H1 (cell line): Measurements from ENCODE around the gene MYO16. TPM values are rescaled to one million over a fixed set of nuclear protein-coding genes. Genes with fewer than 3 reads are reported as not detected.

ENCODE experiments used
- CTCF ChIA-PET: fragments of 300-600 bp; sonication (Branson Sonifier 250); formaldehyde crosslinking; loops from one replicate; lab custom pipeline; 2021; ENCODE audit not compliant: partially characterized antibody; lab: Charles Lee
- POLR2A ChIA-PET: fragments of 300-600 bp; sonication (Branson Sonifier 250); formaldehyde crosslinking; loops from one replicate; lab custom pipeline; 2021; ENCODE audit warnings: inconsistent platforms; ENCODE audit not compliant: partially characterized antibody; lab: Charles Lee
- DNase-seq, 2 experiments: peaks; one replicate each; pipeline versions ENCODE4 v3.0.0 to v3.0.0-alpha.2; 2010 to 2022; ENCODE audit warnings: low spot score in 2 of 2, low read depth in 1 of 2, mixed read lengths in 1 of 2
- FAIRE-seq: peaks from 2 replicates; lab custom pipeline; 2011; peaks lifted over from hg19 to GRCh38; lab: Jason Lieb, UNC
- H2AFZ ChIP-seq: 2 replicates; pipeline ENCODE4 v1.8.1; 2012; ENCODE audit warnings: low read length, inconsistent platforms
- H2AK5ac ChIP-seq: 2 replicates; pipeline ENCODE4 v1.6.1; 2013; ENCODE audit warnings: low read depth, low read length
- H2BK120ac ChIP-seq: replicated peaks from 2 replicates; pipeline ENCODE3; 2013; ENCODE audit warnings: low read depth, low read length, inconsistent platforms
- H2BK12ac ChIP-seq: 2 replicates; pipeline ENCODE4 v1.6.1; 2013; ENCODE audit warnings: low read depth, low read length
- H2BK15ac ChIP-seq: 2 replicates; pipeline ENCODE4 v1.6.1; 2013; ENCODE audit warnings: low read length
- H2BK20ac ChIP-seq: 2 replicates; pipeline ENCODE4 v1.6.1; 2013; ENCODE audit warnings: low read length
- H2BK5ac ChIP-seq: 2 replicates; pipeline ENCODE4 v1.6.1; 2013; ENCODE audit warnings: low read depth, low read length
- H3K14ac ChIP-seq: 2 replicates; pipeline ENCODE4 v1.6.1; 2013; ENCODE audit warnings: inconsistent platforms; ENCODE audit not compliant: insufficient read length
- H3K18ac ChIP-seq: 2 replicates; pipeline ENCODE4 v1.6.1; 2013; ENCODE audit warnings: low read length; ENCODE audit errors: extremely low read depth
- H3K23ac ChIP-seq: 2 replicates; pipeline ENCODE4 v1.6.1; 2013; ENCODE audit warnings: inconsistent platforms; ENCODE audit not compliant: insufficient read length
- H3K23me2 ChIP-seq: 2 replicates; pipeline ENCODE4 v1.6.1; 2013; ENCODE audit warnings: low read depth, low read length
- H3K27ac ChIP-seq: 2 replicates; pipeline ENCODE4 v1.6.1; 2011; ENCODE audit warnings: low read depth, low read length, inconsistent platforms
- H3K27me3 ChIP-seq, 4 experiments: replicated peaks in 1 of 4; 1 replicate in 1 of 4; 2 replicates in 3 of 4; pipeline versions ENCODE4 v1.6.1 to v1.8.1; 2011 to 2013; ENCODE audit warnings: low read length in 3 of 4, mild to moderate bottlenecking in 3 of 4, inconsistent platforms in 2 of 4, mixed read lengths in 2 of 4, moderate library complexity in 1 of 4; ENCODE audit not compliant: control insufficient read depth in 3 of 4, insufficient read depth in 3 of 4; ENCODE audit errors: extremely low read depth in 1 of 4
- H3K36me3 ChIP-seq, 4 experiments: 2 replicates each; pipeline versions ENCODE4 v1.6.1 to v1.8.1; 2011 to 2013; ENCODE audit warnings: mild to moderate bottlenecking in 4 of 4, low read length in 3 of 4, moderate library complexity in 2 of 4, control low read depth in 1 of 4, inconsistent platforms in 1 of 4; ENCODE audit not compliant: insufficient read depth in 4 of 4, control insufficient read depth in 2 of 4
- H3K4ac ChIP-seq: replicated peaks from 2 replicates; pipeline ENCODE3; 2013; ENCODE audit warnings: low read length, low read depth, mixed read lengths, inconsistent platforms; ENCODE audit not compliant: insufficient read length
- H3K4me1 ChIP-seq, 4 experiments: replicated peaks in 1 of 4; 1 replicate in 1 of 4; 2 replicates in 3 of 4; pipeline versions ENCODE4 v1.6.1 to v1.8.1; 2011 to 2013; ENCODE audit warnings: low read length in 3 of 4, inconsistent platforms in 2 of 4, mixed read lengths in 1 of 4; ENCODE audit not compliant: insufficient read depth in 4 of 4, control insufficient read depth in 3 of 4
- H3K4me2 ChIP-seq, 2 experiments: 2 replicates each; pipeline versions ENCODE4 v1.6.1 to v1.8.1; 2011 to 2013; ENCODE audit warnings: low read depth in 2 of 2, low read length in 2 of 2, control low read depth in 1 of 2, inconsistent platforms in 1 of 2, mild to moderate bottlenecking in 1 of 2; ENCODE audit not compliant: insufficient read depth in 1 of 2
- H3K4me3 ChIP-seq, 4 experiments: fragments of 200-600, 300-600 bp in 1 of 4; sonication (generic), shearing (Covaris generic), sonication (Bioruptor Twin) in 1 of 4; 2 replicates each; pipeline versions ENCODE4 v1.5.1 to v1.8.1; 2011 to 2016; ENCODE audit warnings: low read length in 4 of 4, low read depth in 3 of 4, control low read depth in 2 of 4, inconsistent platforms in 2 of 4, mild to moderate bottlenecking in 2 of 4, mixed read lengths in 1 of 4, moderate library complexity in 1 of 4; ENCODE audit not compliant: insufficient read depth in 2 of 4; ENCODE audit errors: extremely low read depth in 1 of 4
- H3K56ac ChIP-seq: replicated peaks from 2 replicates; pipeline ENCODE3; 2013; ENCODE audit warnings: low read depth, mild to moderate bottlenecking, mixed read lengths, low read length, inconsistent platforms; ENCODE audit not compliant: insufficient read length
- H3K79me1 ChIP-seq: 2 replicates; pipeline ENCODE4 v1.6.1; 2013; ENCODE audit warnings: low read depth, low read length, control low read depth
- H3K79me2 ChIP-seq, 2 experiments: 2 replicates each; pipeline versions ENCODE4 v1.6.1 to v1.8.1; 2012 to 2013; ENCODE audit warnings: low read length in 2 of 2, mild to moderate bottlenecking in 2 of 2, inconsistent platforms in 1 of 2; ENCODE audit not compliant: insufficient read depth in 2 of 2, control insufficient read depth in 1 of 2
- H3K9ac ChIP-seq, 4 experiments: replicated peaks in 1 of 4; 1 replicate in 1 of 4; 2 replicates in 3 of 4; pipeline versions ENCODE4 v1.6.1 to v1.8.1; 2011 to 2013; ENCODE audit warnings: low read depth in 3 of 4, low read length in 3 of 4, control low read depth in 2 of 4, mild to moderate bottlenecking in 2 of 4, moderate library complexity in 2 of 4, inconsistent platforms in 1 of 4; ENCODE audit errors: extremely low read depth in 1 of 4
- H3K9me3 ChIP-seq, 2 experiments: 2 replicates each; pipeline versions ENCODE4 v1.6.1 to v1.8.1; 2012 to 2013; ENCODE audit warnings: mild to moderate bottlenecking in 2 of 2, moderate library complexity in 2 of 2, control low read depth in 1 of 2, inconsistent platforms in 1 of 2, low read depth in 1 of 2, low read length in 1 of 2, mixed read lengths in 1 of 2; ENCODE audit not compliant: insufficient read depth in 2 of 2
- H4K20me1 ChIP-seq, 2 experiments: replicated peaks in 1 of 2; 2 replicates each; pipeline versions ENCODE3 to v1.8.1; 2011 to 2013; ENCODE audit warnings: inconsistent platforms in 2 of 2, low read length in 2 of 2, mild to moderate bottlenecking in 1 of 2; ENCODE audit not compliant: insufficient read depth in 2 of 2, control insufficient read depth in 1 of 2
- H4K5ac ChIP-seq: 2 replicates; pipeline ENCODE4 v1.6.1; 2013; ENCODE audit warnings: low read length, low read depth, mixed read lengths, inconsistent platforms; ENCODE audit not compliant: insufficient read length
- H4K8ac ChIP-seq: 2 replicates; pipeline ENCODE4 v1.8.0; 2013; ENCODE audit warnings: mild to moderate bottlenecking, moderate library complexity, low read length, inconsistent platforms; ENCODE audit not compliant: insufficient read depth; ENCODE audit errors: extremely low read depth
- H4K91ac ChIP-seq: replicated peaks from 2 replicates; pipeline ENCODE3; 2013; ENCODE audit warnings: low read length, mixed read lengths, inconsistent platforms; ENCODE audit not compliant: insufficient read length
- CHD1 ChIP-seq: IDR thresholded peaks from 2 replicates; pipeline ENCODE4 v1.6.1; 2012; ENCODE audit warnings: low read depth, low read length, improper control_type of control experiment
- RBBP5 ChIP-seq: IDR thresholded peaks from 2 replicates; pipeline ENCODE4 v1.7.1; 2012; ENCODE audit warnings: low read depth, mild to moderate bottlenecking, inconsistent platforms, low read length, moderate library complexity, borderline replicate concordance
- RFX5 ChIP-seq: IDR thresholded peaks from 2 replicates; pipeline ENCODE4 v1.6.1; 2011; ENCODE audit warnings: low read depth, low read length, improper control_type of control experiment, borderline replicate concordance
- WGBS, 2 experiments: shearing (Covaris generic) in 1 of 2; methylation state at CpG; one replicate each; pipeline versions ENCODE4 v1.1.6 to v1.1.7; 2013 to 2015; ENCODE audit warnings: low lambda C conversion rate in 2 of 2, mixed read lengths in 2 of 2, inconsistent platforms in 1 of 2, low coverage in 1 of 2, missing lambda C conversion rate in 1 of 2; ENCODE audit not compliant: insufficient replicate concordance in 2 of 2, insufficient coverage in 1 of 2, insufficient read length in 1 of 2; ENCODE audit errors: extremely low coverage in 1 of 2, missing lambda C conversion rate in 1 of 2; 5-methylcytosine and 5-hydroxymethylcytosine counted together
- polyA plus RNA-seq, 7 experiments: library from polyadenylated mRNA; depleted of rRNA in 3 of 7; stranded (reverse) in 5 of 7; unstranded in 2 of 7; fragments of >200 nt in 5 of 7; fragments of 200-250 nt in 2 of 7; gene quantifications; 1 replicate in 5 of 7; 2 replicates in 1 of 7; 4 replicates in 1 of 7; pipeline versions ENCODE4 v1.2.1 to v1.2.3, GENCODE V29; 2011 to 2013; ENCODE audit warnings: missing spikeins in 2 of 7, mixed read lengths in 2 of 7
- total RNA-seq: library from RNA; stranded (reverse); fragmentation: NEBNext Ultra II Directional; extraction: Animal tissue kit (Norgen Biotek cat#: 25700); gene quantifications from 2 replicates; pipeline ENCODE4 v1.2.1, GENCODE V29; 2021
- TF ChIP-seq, protein P1 (sequence below): IDR thresholded peaks from 2 replicates; pipeline ENCODE4 v1.6.1; 2012; ENCODE audit warnings: low read length, inconsistent platforms

Gene MYO16
- total and polyA plus RNA-seq, 2 of the 8 experiments (the other 6 are each of a cell fraction or from before 2014, with no cell fraction given) = 0.02 to 0.22 TPM

DNA sequence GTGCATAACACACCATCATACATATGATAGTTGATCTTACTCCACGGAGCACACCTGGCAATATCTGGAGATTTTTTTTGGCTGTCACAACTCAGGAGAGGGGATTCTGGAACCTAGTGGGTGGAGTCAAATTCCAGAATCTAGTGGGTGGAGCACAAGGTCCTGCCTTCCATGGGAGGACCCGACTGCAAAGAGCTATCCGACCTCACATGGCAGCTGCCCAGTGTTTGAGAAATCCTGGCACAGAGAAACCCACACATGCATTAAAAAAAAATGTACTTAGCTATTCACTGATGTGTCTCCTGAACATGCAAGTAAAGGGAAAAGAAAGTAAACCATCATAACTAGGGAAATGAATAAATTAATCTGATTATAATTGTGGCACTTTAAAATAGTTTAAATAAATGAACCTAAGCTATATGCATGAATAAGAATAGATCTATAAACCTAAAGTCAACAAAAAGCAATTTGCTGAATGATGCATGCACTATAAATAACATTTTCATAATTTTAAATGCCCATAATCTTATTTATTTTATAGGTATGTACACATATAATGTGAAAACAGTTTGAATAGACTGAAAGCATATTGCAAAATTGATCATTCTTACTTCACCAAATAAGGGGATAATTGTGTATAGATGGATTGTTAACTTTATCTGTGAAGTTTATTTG is 300.3 kb downstream of the MYO16 start:
- no peak overlapping the region for H3K23ac ChIP-seq
- CTCF ChIA-PET = no interaction called here
- H3K14ac ChIP-seq = no peak overlapping the region
- no peaks in the 10 kb centered on the region; the same call in 1 of the 2 replicates for H3K23me2 ChIP-seq
- H4K91ac ChIP-seq = no peak overlapping the region
- no peak overlapping the region for H3K4me3 ChIP-seq
- H3K36me3 ChIP-seq = no peaks in the 10 kb centered on the region
- H2BK12ac ChIP-seq = no peak overlapping the region
- H2BK20ac ChIP-seq = no peak overlapping the region
- H4K8ac ChIP-seq = no peak overlapping the region
- DNase-seq = no peak
- H3K27ac ChIP-seq = no peak overlapping the region
- no peaks in the 10 kb centered on the region for H4K20me1 ChIP-seq
- H3K4me2 ChIP-seq = no peak overlapping the region
- H3K27me3 ChIP-seq = no peaks in the 10 kb centered on the region
- FAIRE-seq = no peak
- H3K9me3 ChIP-seq = no peaks in the 10 kb centered on the region
- no peaks in the 10 kb centered on the region for H3K79me2 ChIP-seq
- no peak overlapping the region for H2AFZ ChIP-seq
- H2BK120ac ChIP-seq = no peak overlapping the region
- POLR2A ChIA-PET = no interaction called here
- no peak overlapping the region for H2BK15ac ChIP-seq
- no peaks in the 10 kb centered on the region for H3K79me1 ChIP-seq
- no peak overlapping the region for H3K9ac ChIP-seq
- no peak overlapping the region for H2AK5ac ChIP-seq
- no peak overlapping the region for H3K18ac ChIP-seq
- H3K4me1 ChIP-seq = peaks cover 0 to 4% (median 0%) of the 10 kb centered on the region in 4 experiments; a peak in 1 of 7 replicates
- no peak overlapping the region for H2BK5ac ChIP-seq
- TF ChIP-seq, protein P1, sequence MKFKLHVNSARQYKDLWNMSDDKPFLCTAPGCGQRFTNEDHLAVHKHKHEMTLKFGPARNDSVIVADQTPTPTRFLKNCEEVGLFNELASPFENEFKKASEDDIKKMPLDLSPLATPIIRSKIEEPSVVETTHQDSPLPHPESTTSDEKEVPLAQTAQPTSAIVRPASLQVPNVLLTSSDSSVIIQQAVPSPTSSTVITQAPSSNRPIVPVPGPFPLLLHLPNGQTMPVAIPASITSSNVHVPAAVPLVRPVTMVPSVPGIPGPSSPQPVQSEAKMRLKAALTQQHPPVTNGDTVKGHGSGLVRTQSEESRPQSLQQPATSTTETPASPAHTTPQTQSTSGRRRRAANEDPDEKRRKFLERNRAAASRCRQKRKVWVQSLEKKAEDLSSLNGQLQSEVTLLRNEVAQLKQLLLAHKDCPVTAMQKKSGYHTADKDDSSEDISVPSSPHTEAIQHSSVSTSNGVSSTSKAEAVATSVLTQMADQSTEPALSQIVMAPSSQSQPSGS = no peak
- TF ChIP-seq RBBP5 (no peak), CHD1 (no peak), RFX5 (no peak)
- no peak overlapping the region for H3K56ac ChIP-seq
- WGBS, 2 experiments = 87% methylated on average over 3 of the region's 3 CpGs; no CpG with 5 or more reads in 1 of the 2 experiments
- H3K4ac ChIP-seq = no peak overlapping the region
- H4K5ac ChIP-seq = no peak overlapping the region
